SK-N-MC (cell line): ENCODE results near the gene CD28.

Source experiments
- EZH2 ChIP-seq: fragments of 200-600 bp; sonication (generic); IDR thresholded peaks from one replicate; pipeline ENCODE4 v1.6.1; 2017; ENCODE audit warnings: antibody characterized with exemption
- FOXP2 ChIP-seq: optimal IDR thresholded peaks from 2 replicates; pipeline ENCODE3; 2011; ENCODE audit warnings: mild to moderate bottlenecking, moderate library complexity; ENCODE audit not compliant: insufficient read depth; ENCODE audit errors: extremely low read length, control extremely low read depth
- POLR2AphosphoS5 ChIP-seq: IDR thresholded peaks from 2 replicates; pipeline ENCODE4 v1.6.1; 2012; ENCODE audit warnings: mild to moderate bottlenecking, low read depth, low read length, borderline replicate concordance

GRCh38 chr2:203781151-203781550 is 74.7 kb downstream of the CD28 start:
- TF ChIP-seq POLR2AphosphoS5 (no peak), EZH2 (no peak), FOXP2 (no peak)
